GM12878 (cell line): ENCODE measurements around the gene VCPKMT.

Source experiments
- BMI1 ChIP-seq: fragments of 450-650 bp; IDR thresholded peaks from 2 replicates; pipeline ENCODE4 v1.6.1; 2016; ENCODE audit warnings: mild to moderate bottlenecking, moderate library complexity, borderline replicate concordance
- CTCF ChIP-seq, 3 experiments: IDR thresholded peaks in 2 of 3; conservative IDR thresholded peaks in 1 of 3; 2 replicates each; pipeline ENCODE4 v1.5.1; 2011; ENCODE audit warnings: low read depth in 3 of 3, low read length in 3 of 3, mild to moderate bottlenecking in 3 of 3, control low read depth in 2 of 3, moderate library complexity in 2 of 3, inconsistent platforms in 1 of 3, mixed read lengths in 1 of 3; ENCODE audit not compliant: control insufficient read depth in 2 of 3, insufficient read depth in 1 of 3; ENCODE audit errors: extremely low read depth in 1 of 3
- JUND ChIP-seq: IDR thresholded peaks from 2 replicates; pipeline ENCODE4 v1.6.1; 2012; ENCODE audit warnings: low read depth, mild to moderate bottlenecking, low read length, improper control_type of control experiment, moderate library complexity
- MAX ChIP-seq: IDR thresholded peaks from 2 replicates; pipeline ENCODE4 v1.6.1; 2012; ENCODE audit warnings: low read depth, low read length, improper control_type of control experiment
- RAD21 ChIP-seq: IDR thresholded peaks from 2 replicates; pipeline ENCODE4 v1.6.1; 2011; ENCODE audit warnings: mild to moderate bottlenecking, low read depth, low read length, moderate library complexity; ENCODE audit not compliant: insufficient read depth

- peak; percentile 92 for TF ChIP-seq JUND
- no peak for TF ChIP-seq CTCF (IDR thresholded peaks at IDR 0.05 in 2 of 3, conservative IDR thresholded peaks at IDR 0.05 in 1 of 3; ENCODE audit: control insufficient read depth in 2 of 3, extremely low read depth in 1 of 3, insufficient read depth in 1 of 3, low read depth in 3 of 3, low read length in 3 of 3)
- TF ChIP-seq RAD21: no peak
- TF ChIP-seq BMI1: peak; percentile 64; the same call in 1 of the 2 replicates
- TF ChIP-seq MAX: peak; percentile 12; the same call in 1 of the 2 replicates
These were observed 33.4 kb downstream of the VCPKMT start for GRCh38 chr14:50082784-50083466.
